A549 (cell line): ENCODE data around the gene ZNF296. TPM values are rescaled to one million over a fixed set of nuclear protein-coding genes. Genes with fewer than 3 reads are reported as not detected.

Experiments
- ATAC-seq, 2 experiments: fragments of 200-7000 bp in 1 of 2; fragments of >200 bp in 1 of 2; cut with Nextera tagmentation in 1 of 2; cut with Tn5 transposase in 1 of 2; 3 replicates each; pipeline versions ENCODE4 v1.8.0 to v1.9.1; 2018 to 2020; ENCODE audit warnings: mild to moderate bottlenecking in 1 of 2, moderate library complexity in 1 of 2
- CTCF ChIA-PET: fragments of 300-600 bp; sonication (Branson Sonifier 250); formaldehyde crosslinking; extraction: SDS; loops from one replicate; lab custom pipeline; 2021; ENCODE audit warnings: antibody characterized with exemption, inconsistent platforms; lab: Yijun Ruan, JAX
- POLR2A ChIA-PET: fragments of 350-600 bp; formaldehyde crosslinking; extraction: SDS; loops from one replicate; lab custom pipeline; 2021; ENCODE audit warnings: antibody characterized with exemption, inconsistent platforms; lab: Yijun Ruan, JAX
- DNase-seq, 2 experiments: peaks; one replicate each; pipeline versions ENCODE4 v3.0.0 to v3.0.0-alpha.2; 2011 to 2016; ENCODE audit warnings: low read depth in 1 of 2, low spot score in 1 of 2
- FAIRE-seq: peaks from 2 replicates; lab custom pipeline; 2011; peaks lifted over from hg19 to GRCh38; lab: Jason Lieb, UNC
- H3K27ac ChIP-seq, 2 experiments: fragments of >200 bp; sonication (Bioruptor Twin); formaldehyde crosslinking; 3 replicates each; pipeline ENCODE4 v1.5.1; 2016 to 2017
- H3K4me1 ChIP-seq: fragments of >200 bp; sonication (Bioruptor Twin); formaldehyde crosslinking; 3 replicates; pipeline ENCODE4 v1.6.1; 2016
- H3K4me2 ChIP-seq: fragments of >200 bp; sonication (Bioruptor Twin); formaldehyde crosslinking; 3 replicates; pipeline ENCODE4 v1.6.1; 2016
- H3K4me3 ChIP-seq: fragments of >200 bp; sonication (Bioruptor Twin); formaldehyde crosslinking; 3 replicates; pipeline ENCODE4 v1.5.1; 2016
- H3K9me3 ChIP-seq: fragments of >200 bp; sonication (Bioruptor Twin); formaldehyde crosslinking; 3 replicates; pipeline ENCODE4 v1.6.1; 2016
- CEBPB ChIP-seq, 2 experiments: fragments of >200 bp in 1 of 2; sonication (Bioruptor Twin) in 1 of 2; formaldehyde crosslinking in 1 of 2; IDR thresholded peaks; 2 replicates each; pipeline ENCODE4 v1.6.1; 2012 to 2016
- CTCF ChIP-seq: fragments of >200 bp; sonication (Bioruptor Twin); formaldehyde crosslinking; IDR thresholded peaks from 3 replicates; pipeline ENCODE4 v1.5.1; 2016
- EHMT2 ChIP-seq: fragments of 200-600 bp; sonication (generic); IDR thresholded peaks from 2 replicates; pipeline ENCODE4 v1.6.1; 2016; ENCODE audit warnings: antibody characterized with exemption, low read depth, mild to moderate bottlenecking, moderate library complexity
- ELK1 ChIP-seq: fragments of 150-350 bp; IDR thresholded peaks from 2 replicates; pipeline ENCODE4 v1.6.1; 2014; ENCODE audit warnings: low read depth, mild to moderate bottlenecking, low read length
- EP300 ChIP-seq, 2 experiments: fragments of >200 bp; sonication (Bioruptor Twin); formaldehyde crosslinking; IDR thresholded peaks; 2 replicates in 1 of 2; 3 replicates in 1 of 2; pipeline ENCODE4 v1.6.1; 2016 to 2017
- FOSB ChIP-seq: fragments of 250-450 bp; sonication (Bioruptor Pico); IDR thresholded peaks from 2 replicates; pipeline ENCODE4 v1.5.0; 2020; ENCODE audit warnings: mild to moderate bottlenecking, moderate library complexity
- FOXS1 ChIP-seq: fragments of 250-450 bp; sonication (Bioruptor Pico); IDR thresholded peaks from 2 replicates; pipeline ENCODE4 v1.5.0; 2020; ENCODE audit warnings: mild to moderate bottlenecking, moderate library complexity
- HOXA7 ChIP-seq: fragments of 250-450 bp; sonication (Bioruptor Pico); IDR thresholded peaks from 2 replicates; pipeline ENCODE4 v1.5.0; 2020; ENCODE audit warnings: mild to moderate bottlenecking, moderate library complexity
- HOXB13 ChIP-seq: fragments of 250-450 bp; sonication (Bioruptor Pico); IDR thresholded peaks from 2 replicates; pipeline ENCODE4 v1.5.0; 2020; ENCODE audit warnings: low read depth, mild to moderate bottlenecking, moderate library complexity
- JUN ChIP-seq, 2 experiments: fragments of >200 bp; sonication (Bioruptor Twin); formaldehyde crosslinking; IDR thresholded peaks; 2 replicates in 1 of 2; 3 replicates in 1 of 2; pipeline ENCODE4 v1.6.1; 2016 to 2017
- KDM5A ChIP-seq: fragments of 200-600 bp; sonication (generic); IDR thresholded peaks from 2 replicates; pipeline ENCODE4 v1.6.1; 2016; ENCODE audit warnings: antibody characterized with exemption, mild to moderate bottlenecking
- MAFK ChIP-seq: fragments of 450-650 bp; IDR thresholded peaks from 2 replicates; pipeline ENCODE4 v1.6.1; 2014; ENCODE audit not compliant: partially characterized antibody
- MAX ChIP-seq: IDR thresholded peaks from 2 replicates; pipeline ENCODE4 v1.6.1; 2012
- NPAS2 ChIP-seq: fragments of 250-450 bp; sonication (Bioruptor Pico); IDR thresholded peaks from 2 replicates; pipeline ENCODE4 v1.8.0; 2022; ENCODE audit warnings: mild to moderate bottlenecking, moderate library complexity, borderline replicate concordance
- NR3C1 ChIP-seq: fragments of >200 bp; sonication (Bioruptor Twin); formaldehyde crosslinking; IDR thresholded peaks from 3 replicates; pipeline ENCODE4 v1.6.1; 2017
- PBX3 ChIP-seq: IDR thresholded peaks from 2 replicates; pipeline ENCODE4 v1.6.1; 2012
- POLR2AphosphoS2 ChIP-seq: conservative IDR thresholded peaks from 2 replicates; pipeline ENCODE4 v1.6.1; 2012; ENCODE audit warnings: low read length, improper control_type of control experiment, inconsistent platforms
- RARB ChIP-seq: fragments of 250-450 bp; sonication (Bioruptor Pico); IDR thresholded peaks from 2 replicates; pipeline ENCODE4 v1.8.0; 2021; ENCODE audit warnings: mild to moderate bottlenecking, moderate library complexity
- SMC3 ChIP-seq: fragments of >200 bp; sonication (Bioruptor Twin); formaldehyde crosslinking; IDR thresholded peaks from 3 replicates; pipeline ENCODE4 v1.6.1; 2018; ENCODE audit warnings: inconsistent platforms
- TFCP2L1 ChIP-seq: fragments of 250-450 bp; sonication (Bioruptor Pico); IDR thresholded peaks from 2 replicates; pipeline ENCODE4 v1.5.0; 2021; ENCODE audit warnings: mild to moderate bottlenecking
- USF2 ChIP-seq: fragments of 450-650 bp; IDR thresholded peaks from 2 replicates; pipeline ENCODE4 v1.6.1; 2014; ENCODE audit warnings: antibody characterized with exemption
- ZC3H11A ChIP-seq: fragments of 450-650 bp; IDR thresholded peaks from 2 replicates; pipeline ENCODE4 v1.6.1; 2014; ENCODE audit warnings: antibody characterized with exemption, mild to moderate bottlenecking
- ZFP36 ChIP-seq: fragments of 450-650 bp; IDR thresholded peaks from 2 replicates; pipeline ENCODE4 v1.6.1; 2014; ENCODE audit warnings: borderline replicate concordance; ENCODE audit not compliant: partially characterized antibody
- ZNF302 ChIP-seq: fragments of 250-450 bp; sonication (Bioruptor Pico); IDR thresholded peaks from 2 replicates; pipeline ENCODE4 v1.9.0; 2021; ENCODE audit warnings: inconsistent platforms, mild to moderate bottlenecking, moderate library complexity
- WGBS: methylation state at CpG from one replicate; pipeline ENCODE4 v1.1.6; 2017; ENCODE audit errors: missing lambda C conversion rate; 5-methylcytosine and 5-hydroxymethylcytosine counted together
- polyA plus RNA-seq, 4 experiments: library from polyadenylated mRNA; depleted of rRNA in 3 of 4; stranded (reverse); fragments of >200 nt; fragmentation: RNase III in 1 of 4; extraction: RNeasy Plus Mini Kit Qiagen cat#74134 plus additional on column Dnase treatment in 1 of 4; gene quantifications; 2 replicates in 3 of 4; 3 replicates in 1 of 4; pipeline ENCODE4 v1.2.3, GENCODE V29; 2011 to 2017

The ZNF296 gene
- polyA plus RNA-seq, 2 of the 4 experiments (the other 2 are of a cell fraction): 0.34 to 2.7 TPM

- no peak overlapping the region for H3K4me2 ChIP-seq
- DNase-seq (no peak), FAIRE-seq (no peak), ATAC-seq (peak in 1 of 2 experiments; percentile 10; a peak in 1 of 6 replicates)
- no peak overlapping the region for H3K4me3 ChIP-seq
- no peaks in the 10 kb centered on the region for H3K9me3 ChIP-seq
- ChIA-PET POLR2A (interaction anchor here (2.3 kb wide), 1 partner anchor 18 kb away, joined by 9 read pairs; the partner anchor contains the start of gene CLASRP), CTCF (interaction anchor here (0.7 to 8.1 kb wide), 11 partner anchors 8 to 68 kb away, joined by 3 to 152 read pairs (median 3); partner anchors contain the start of gene CLASRP)
- 0 out of 3 replicates have a peak, but pooled peaks cover 3% of the 10 kb centered on the region for H3K4me1 ChIP-seq
- no peak for TF ChIP-seq MAX
- TF ChIP-seq KDM5A: no peak
- TF ChIP-seq MAFK: no peak
- TF ChIP-seq TFCP2L1 (CRISPR knock-in tag): no peak
- no peak overlapping the region for H3K27ac ChIP-seq
- 89% methylated on average over 8 of the region's 8 CpGs for WGBS
Observed at GRCh38 chr19:45056831-45057230, 19.4 kb downstream of the ZNF296 start.

- ChIA-PET CTCF (interaction anchor here (0.6 to 3.6 kb wide), 7 partner anchors 7 to 148 kb away, joined by 3 to 31 read pairs (median 4); no protein-coding TSS in a partner anchor), POLR2A (no interaction called here)
- no peak for ATAC-seq
- H3K4me2 ChIP-seq: no peak overlapping the region
- TF ChIP-seq HOXA7 (CRISPR knock-in tag) (no peak), ZNF302 (no peak), EP300 (IDR thresholded peaks at IDR 0.05) (no peak), POLR2AphosphoS2 (no peak), ZC3H11A (no peak), PBX3 (no peak), EHMT2 (no peak), FOSB (no peak), CTCF (no peak), MAFK (no peak)
- DNase-seq: no peak
- H3K4me3 ChIP-seq: no peak overlapping the region
- no peaks in the 10 kb centered on the region for H3K9me3 ChIP-seq
- 76% methylated on average over 9 of the region's 9 CpGs for WGBS
- FAIRE-seq: no peak
- 0 out of 3 replicates have a peak, but pooled peaks cover 6% of the 10 kb centered on the region for H3K4me1 ChIP-seq
- no peak overlapping the region for H3K27ac ChIP-seq
Observed at GRCh38 chr19:45051929-45052579, 24.2 kb downstream of the ZNF296 start.

- Histone ChIP-seq H3K4me3 (no peak overlapping the region), H3K9me3 (no peaks in the 10 kb centered on the region), H3K4me2 (no peak overlapping the region), H3K4me1 (0 out of 3 replicates have a peak, but pooled peaks cover 6% of the 10 kb centered on the region), H3K27ac (no peak overlapping the region; a peak in 1 of 6 replicates)
- FAIRE-seq: no peak
- ChIA-PET CTCF (interaction anchor here (1.0 to 3.6 kb wide), 7 partner anchors 9 to 462 kb away, joined by 3 to 31 read pairs (median 6); partner anchors contain the start of gene CLASRP), POLR2A (interaction anchor here (1.2 to 1.5 kb wide), 2 partner anchors 11 kb away, joined by 5 to 6 read pairs; partner anchors contain the start of gene CLASRP)
- no peak for ATAC-seq
- no peak for TF ChIP-seq TFCP2L1 (CRISPR knock-in tag)
- no peak for TF ChIP-seq EP300 (IDR thresholded peaks at IDR 0.05)
- TF ChIP-seq NR3C1: no peak
- no peak for TF ChIP-seq NPAS2 (CRISPR knock-in tag)
- no peak for TF ChIP-seq HOXB13 (CRISPR knock-in tag)
- TF ChIP-seq FOXS1 (CRISPR knock-in tag): no peak
- TF ChIP-seq RARB (CRISPR knock-in tag): no peak
- no peak for TF ChIP-seq CTCF
- no peak for TF ChIP-seq CEBPB (IDR thresholded peaks at IDR 0.05)
- no peak for TF ChIP-seq JUN (IDR thresholded peaks at IDR 0.05)
- TF ChIP-seq ZNF302: no peak
- no peak for TF ChIP-seq MAX
- TF ChIP-seq ZFP36: no peak
- no peak for TF ChIP-seq ELK1
- TF ChIP-seq SMC3: no peak
- no peak for TF ChIP-seq USF2
- 94% methylated on average over 6 of the region's 6 CpGs for WGBS
- DNase-seq: no peak
Observed at GRCh38 chr19:45050036-45050435, 26.2 kb downstream of the ZNF296 start.
